Upper lobe of left lung (tissue), 4 donors: ENCODE measurements around the gene ICA1L.

Experiments used
- POLR2AphosphoS5 ChIP-seq, 2 donors: sonication (generic); formaldehyde crosslinking; IDR thresholded peaks; one replicate each; pipeline ENCODE4 v1.5.1; 2017; ENCODE audit warnings: antibody characterized with exemption in 2 of 2
- TF ChIP-seq, protein P1 (sequence below), 6 experiments: fragments of 450-650 bp in 4 of 6; fragments of 200-600 bp in 2 of 6; sonication (generic) in 2 of 6; IDR thresholded peaks; one replicate each; pipeline ENCODE4 v1.5.1; 2016 to 2019; ENCODE audit warnings: antibody characterized with exemption in 6 of 6

DNA sequence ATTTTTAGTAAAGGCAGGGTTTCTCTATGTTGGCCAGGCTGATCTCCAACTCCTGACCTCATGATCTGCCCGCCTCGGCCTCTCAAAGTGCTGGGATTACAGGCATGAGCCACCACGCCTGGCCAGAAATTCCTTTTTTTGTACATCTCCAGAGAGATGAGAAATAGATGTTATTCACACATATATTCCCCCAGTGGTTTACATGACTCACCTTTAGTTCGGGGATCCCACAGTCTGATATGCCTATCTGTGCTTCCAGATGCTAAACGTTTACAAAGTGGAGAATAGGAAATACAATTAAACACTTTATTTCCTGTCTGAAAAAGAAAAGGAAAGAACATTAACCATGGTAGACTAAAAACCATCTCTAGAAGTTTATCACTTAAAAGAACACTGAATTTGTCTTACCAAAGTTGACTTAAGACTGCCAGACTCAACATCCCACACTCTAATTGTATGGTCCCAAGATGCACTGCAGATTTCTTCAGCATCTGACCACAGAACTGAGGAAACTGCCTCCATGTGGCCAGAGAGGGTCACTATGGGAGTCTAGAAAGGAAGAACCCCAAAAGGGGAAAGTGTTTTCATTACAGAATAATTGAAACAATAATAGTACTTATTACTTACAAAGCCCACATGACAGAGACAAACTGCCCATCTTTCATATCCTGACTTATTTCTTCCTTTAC is 12.6 kb upstream of the ICA1L start:
- TF ChIP-seq, protein P1, sequence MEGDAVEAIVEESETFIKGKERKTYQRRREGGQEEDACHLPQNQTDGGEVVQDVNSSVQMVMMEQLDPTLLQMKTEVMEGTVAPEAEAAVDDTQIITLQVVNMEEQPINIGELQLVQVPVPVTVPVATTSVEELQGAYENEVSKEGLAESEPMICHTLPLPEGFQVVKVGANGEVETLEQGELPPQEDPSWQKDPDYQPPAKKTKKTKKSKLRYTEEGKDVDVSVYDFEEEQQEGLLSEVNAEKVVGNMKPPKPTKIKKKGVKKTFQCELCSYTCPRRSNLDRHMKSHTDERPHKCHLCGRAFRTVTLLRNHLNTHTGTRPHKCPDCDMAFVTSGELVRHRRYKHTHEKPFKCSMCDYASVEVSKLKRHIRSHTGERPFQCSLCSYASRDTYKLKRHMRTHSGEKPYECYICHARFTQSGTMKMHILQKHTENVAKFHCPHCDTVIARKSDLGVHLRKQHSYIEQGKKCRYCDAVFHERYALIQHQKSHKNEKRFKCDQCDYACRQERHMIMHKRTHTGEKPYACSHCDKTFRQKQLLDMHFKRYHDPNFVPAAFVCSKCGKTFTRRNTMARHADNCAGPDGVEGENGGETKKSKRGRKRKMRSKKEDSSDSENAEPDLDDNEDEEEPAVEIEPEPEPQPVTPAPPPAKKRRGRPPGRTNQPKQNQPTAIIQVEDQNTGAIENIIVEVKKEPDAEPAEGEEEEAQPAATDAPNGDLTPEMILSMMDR (IDR thresholded peaks at IDR 0.05) = peak in 1 of 6 experiments; percentile 7
- no peak for TF ChIP-seq POLR2AphosphoS5 (IDR thresholded peaks at IDR 0.05)
